Erythroblast (primary cell): ENCODE data around the gene SAMM50.

Source experiments
- DNase-seq, 2 experiments: peaks; one replicate each; lab custom pipeline; 2025; lab: John Stamatoyannopoulos, UW
- GATA1 ChIP-seq: IDR thresholded peaks from 2 replicates; pipeline ENCODE4 v1.6.1; 2011; ENCODE audit warnings: low read depth, mild to moderate bottlenecking, control low read depth, low read length, moderate library complexity
- POLR2A ChIP-seq: IDR thresholded peaks from 2 replicates; pipeline ENCODE4 v1.6.1; 2011; ENCODE audit warnings: mild to moderate bottlenecking, low read length

Gene SAMM50

DNA sequence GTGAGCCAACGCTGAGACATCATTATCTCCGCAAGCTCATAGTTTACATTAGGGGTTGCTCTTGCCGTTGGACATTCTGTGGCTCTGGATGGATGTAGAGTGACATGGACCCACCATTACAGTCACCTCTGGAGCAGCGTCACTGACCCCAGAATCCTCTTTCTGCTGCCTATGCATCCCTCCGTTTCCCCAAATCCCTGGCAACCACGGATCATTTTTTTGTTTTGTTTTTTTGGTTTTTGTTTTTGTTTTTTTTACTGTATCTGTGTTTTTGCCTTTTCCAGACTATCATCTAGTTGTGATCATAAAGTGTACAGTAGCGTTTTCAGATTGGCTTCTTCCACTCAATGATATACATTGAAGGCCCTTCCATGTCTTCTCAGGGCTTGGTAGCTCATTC, 72.8 kb downstream of the SAMM50 start:
- DNase-seq: no peak
- TF ChIP-seq POLR2A (no peak), GATA1 (no peak)

GRCh38 chr22:44029069-44029468, 73.8 kb downstream of the SAMM50 start:
- TF ChIP-seq GATA1: no peak
- no peak for TF ChIP-seq POLR2A
- DNase-seq: no peak

- no peak for TF ChIP-seq GATA1
- DNase-seq: no peak
These were observed 74.9 kb downstream of the SAMM50 start for GRCh38 chr22:44030051-44030701.

DNA sequence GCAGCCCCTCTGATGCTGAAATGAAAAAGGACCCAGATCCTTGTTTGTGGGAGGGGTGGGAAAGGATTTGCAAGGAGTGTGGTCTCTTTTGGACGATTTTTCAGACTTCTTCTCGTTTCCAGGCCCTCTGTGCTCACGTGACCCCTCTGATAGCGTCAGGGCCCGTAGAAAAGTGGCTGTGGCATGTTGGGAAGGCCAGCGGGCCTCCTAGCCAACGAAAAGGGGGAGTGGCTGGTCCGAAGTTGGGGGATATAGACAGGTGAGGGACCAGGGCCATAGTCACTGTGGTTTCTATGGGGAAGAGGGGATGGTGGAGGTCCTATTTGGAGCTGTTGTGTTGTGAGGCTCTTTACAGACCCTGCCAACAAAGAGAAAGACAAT, 75.5 kb downstream of the SAMM50 start:
- no peak for TF ChIP-seq POLR2A
- no peak for TF ChIP-seq GATA1
- peak; percentile 64 to 66 for DNase-seq

DNA sequence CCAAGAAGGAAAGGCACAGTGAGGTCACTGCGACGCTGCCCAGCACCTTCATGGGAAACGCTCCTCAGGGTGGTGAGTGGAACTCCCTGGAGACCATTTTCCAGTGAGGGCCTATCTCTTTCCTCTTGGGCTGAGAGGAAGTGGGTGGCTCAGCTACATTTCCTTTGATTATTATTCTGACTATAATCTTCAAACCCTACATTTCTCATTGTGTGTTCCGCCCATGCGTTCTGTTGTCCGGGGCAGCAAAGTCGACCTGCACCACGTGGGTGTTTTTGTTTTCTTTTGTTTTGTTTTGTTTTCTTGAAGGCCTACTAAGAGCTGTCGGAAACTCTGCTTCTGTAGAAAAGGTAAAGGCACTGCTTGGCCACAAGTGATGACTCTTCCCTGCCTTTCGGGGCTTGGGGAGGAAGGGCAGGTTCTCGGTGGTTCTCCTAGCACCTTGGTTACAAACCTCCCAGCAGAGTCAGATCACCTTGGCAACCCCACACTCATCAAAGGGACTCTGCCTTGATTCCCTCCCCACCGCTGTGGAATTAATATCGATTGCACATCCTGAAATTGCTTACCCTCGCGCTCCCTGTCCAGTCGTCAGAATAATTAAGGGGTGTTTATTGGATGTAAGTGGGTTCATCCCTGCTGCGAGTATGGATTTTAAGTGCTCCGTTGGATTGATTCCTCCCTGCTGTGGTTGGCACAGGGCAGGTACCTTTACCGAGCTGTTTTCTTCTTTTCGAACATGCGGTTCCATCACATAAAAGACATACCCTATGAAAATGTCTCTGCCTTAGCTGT, 76.1 kb downstream of the SAMM50 start:
- no peak for DNase-seq
- no peak for TF ChIP-seq GATA1
- no peak for TF ChIP-seq POLR2A

- DNase-seq: no peak
- no peak for TF ChIP-seq GATA1
- TF ChIP-seq POLR2A: no peak
These were observed 77.0 kb downstream of the SAMM50 start for GRCh38 chr22:44032126-44032730.

GRCh38 chr22:44033287-44033686, 78.0 kb downstream of the SAMM50 start:
- no peak for DNase-seq
- TF ChIP-seq POLR2A (no peak), GATA1 (no peak)

- no peak for DNase-seq
These were observed 78.5 kb downstream of the SAMM50 start for GRCh38 chr22:44033694-44034093.

GRCh38 chr22:44037519-44038375, 82.5 kb downstream of the SAMM50 start:
- TF ChIP-seq POLR2A (no peak), GATA1 (no peak)
- DNase-seq: peak in 1 of 2 experiments; percentile 46

More at GRCh38 chr22:44033694-44034093, 78.5 kb downstream of the SAMM50 start:
- TF ChIP-seq GATA1 (no peak), POLR2A (no peak)

GRCh38 chr22:44039566-44040171, 84.4 kb downstream of the SAMM50 start:
- no peak for TF ChIP-seq GATA1
- TF ChIP-seq POLR2A: no peak
- DNase-seq: no peak

GRCh38 chr22:44042249-44043218, 87.3 kb downstream of the SAMM50 start:
- TF ChIP-seq GATA1 (no peak), POLR2A (no peak)
- peak; percentile 35 to 72 for DNase-seq

DNA sequence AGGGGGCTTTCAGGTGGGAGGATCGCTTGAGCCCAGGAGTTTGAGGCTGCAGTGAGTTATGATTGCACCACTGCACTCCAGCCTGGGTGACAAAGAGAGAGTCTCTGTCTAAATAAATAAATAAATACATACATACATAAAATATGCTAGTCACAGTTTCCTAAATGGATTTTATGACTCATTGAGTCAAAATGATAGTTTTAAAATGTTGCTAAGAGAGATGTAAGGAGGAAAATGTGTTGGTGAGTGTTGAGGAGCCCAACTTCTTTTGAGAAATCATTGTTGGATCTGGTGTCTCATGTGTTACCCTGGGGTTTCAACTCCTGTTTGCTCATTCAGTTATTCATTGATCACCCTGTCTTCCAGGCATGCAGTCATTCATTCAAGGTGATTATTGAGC, 89.9 kb downstream of the SAMM50 start:
- TF ChIP-seq POLR2A (no peak), GATA1 (no peak)
- peak; percentile 38 to 52 for DNase-seq
